HG03108 (cell line): ENCODE results near the gene ABCA9.

Source experiments
- ATAC-seq: cut with Tn5 transposase; IDR thresholded peaks from one replicate; pipeline ENCODE4 v1.9.1; 2021; ENCODE audit warnings: moderate library complexity; ENCODE audit not compliant: unreplicated experiment

Gene ABCA9

DNA sequence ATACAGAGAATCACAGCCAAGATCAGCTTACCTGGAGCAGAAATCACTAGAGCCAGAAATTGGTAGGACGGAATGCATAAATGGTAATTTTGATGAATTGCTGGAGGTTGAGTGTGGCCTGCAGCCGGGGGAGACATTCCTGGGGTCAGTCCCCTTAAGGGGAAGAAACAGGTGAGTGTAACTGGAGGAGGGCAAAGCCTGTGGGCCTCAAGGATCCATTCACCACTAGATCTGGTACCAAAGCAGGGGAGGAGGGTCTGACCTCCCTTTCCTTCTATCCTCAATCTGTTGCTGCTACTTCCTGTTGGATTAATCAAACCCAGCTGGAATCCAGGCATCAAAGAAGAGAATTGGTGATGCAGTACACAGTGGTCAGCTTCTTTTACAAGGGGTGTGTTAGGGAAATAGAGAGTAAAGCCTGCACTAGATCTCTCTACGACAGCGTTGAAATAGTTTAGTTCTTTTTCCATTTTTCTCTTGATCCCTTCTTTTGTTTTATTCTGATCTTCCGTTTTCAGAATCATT lies 8.6 kb upstream of the ABCA9 start:
- ATAC-seq, result no peak

DNA sequence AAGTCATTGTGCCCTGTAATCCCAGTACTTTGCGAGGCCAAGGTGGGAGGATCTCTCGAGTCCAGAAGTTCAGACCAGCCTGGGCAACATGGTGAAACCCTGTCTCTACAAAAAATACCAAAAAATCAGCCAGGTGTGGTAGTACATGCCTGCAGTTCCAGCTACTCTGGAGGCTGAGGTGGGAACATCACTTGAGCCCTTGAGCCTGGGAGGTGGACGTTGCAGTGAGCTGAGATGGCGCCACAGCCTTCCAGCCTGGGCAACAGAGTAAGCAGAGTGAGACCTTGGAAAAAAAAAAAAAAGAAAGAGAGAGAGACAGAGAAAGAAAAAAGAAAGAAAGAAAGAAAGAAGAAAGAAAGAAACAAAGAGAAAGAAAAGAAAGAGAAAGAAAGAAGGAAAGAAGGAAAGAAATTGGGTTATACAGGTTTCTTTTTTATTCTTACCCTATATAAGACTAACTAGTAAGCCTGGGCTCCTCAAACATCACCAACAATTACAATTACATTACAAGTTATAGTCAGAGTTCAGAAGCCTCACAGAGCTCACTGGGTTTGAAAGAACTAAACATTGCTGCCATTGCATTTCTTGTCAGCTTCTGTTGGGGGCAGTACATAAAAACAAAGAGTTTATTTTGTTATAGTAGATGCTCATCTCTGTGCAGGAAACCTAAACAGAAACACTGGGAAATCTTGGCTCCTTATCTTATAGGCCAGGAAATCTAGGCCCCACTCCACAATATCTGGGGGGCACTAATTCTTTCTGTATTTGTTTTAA lies 6.7 kb upstream of the ABCA9 start:
- no peak for ATAC-seq

DNA sequence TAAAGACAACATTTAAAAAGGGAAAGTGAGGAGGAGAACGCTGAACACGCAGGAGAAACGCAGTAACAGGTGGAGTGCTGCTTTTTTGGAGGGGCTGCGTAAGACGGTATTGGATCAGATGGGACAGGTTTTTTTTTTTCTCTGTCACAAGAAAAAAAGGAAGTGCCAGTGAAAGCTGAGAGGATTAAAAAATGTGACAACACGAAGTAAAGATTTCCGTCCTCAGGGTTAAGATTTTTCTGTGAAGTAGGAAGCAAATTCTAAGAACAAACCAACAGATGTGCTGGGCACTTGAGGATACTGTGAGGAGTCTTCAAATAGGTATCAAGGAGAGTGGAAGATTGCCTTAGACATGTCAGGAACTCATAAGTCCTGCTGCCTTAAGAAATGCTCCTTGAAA lies 5.8 kb upstream of the ABCA9 start:
- no peak for ATAC-seq

DNA sequence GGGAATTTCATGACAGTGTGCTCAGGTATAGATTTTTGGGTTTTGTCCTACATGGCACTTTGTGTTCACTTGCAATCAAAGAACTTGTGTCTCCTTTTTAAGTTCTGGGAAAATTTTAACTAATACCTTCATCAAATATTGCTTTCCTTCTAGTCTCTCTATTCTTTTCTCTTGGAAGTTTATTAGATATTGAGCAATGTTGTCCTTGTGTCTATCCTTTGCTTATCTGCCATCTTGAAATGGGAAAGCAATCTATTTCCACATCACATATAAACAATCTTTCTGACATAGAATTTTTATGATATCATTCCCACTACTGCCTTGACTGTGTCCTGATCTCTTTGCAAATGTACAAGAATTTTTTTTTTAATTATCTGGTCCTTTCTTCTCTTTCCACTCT lies 4.4 kb upstream of the ABCA9 start:
- ATAC-seq, result no peak

DNA sequence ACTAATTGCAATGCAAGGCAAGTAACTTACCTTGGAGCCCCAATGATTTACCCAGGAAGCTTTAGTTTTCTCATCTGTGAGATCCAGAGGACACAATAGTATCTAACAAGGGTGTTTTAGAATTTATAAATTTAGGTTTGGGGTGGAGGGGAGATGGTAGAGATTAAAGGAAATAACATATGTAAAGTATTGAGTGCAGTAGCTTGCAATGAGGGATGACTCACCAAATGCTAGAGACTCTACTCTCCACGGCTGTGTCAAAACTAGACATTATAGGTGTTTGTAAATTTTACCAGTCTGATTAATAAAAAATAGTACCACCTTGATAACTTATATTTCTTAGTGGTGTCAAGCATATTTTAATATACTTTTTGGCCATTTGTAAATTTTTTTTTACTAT lies 3.7 kb upstream of the ABCA9 start:
- no peak for ATAC-seq

DNA sequence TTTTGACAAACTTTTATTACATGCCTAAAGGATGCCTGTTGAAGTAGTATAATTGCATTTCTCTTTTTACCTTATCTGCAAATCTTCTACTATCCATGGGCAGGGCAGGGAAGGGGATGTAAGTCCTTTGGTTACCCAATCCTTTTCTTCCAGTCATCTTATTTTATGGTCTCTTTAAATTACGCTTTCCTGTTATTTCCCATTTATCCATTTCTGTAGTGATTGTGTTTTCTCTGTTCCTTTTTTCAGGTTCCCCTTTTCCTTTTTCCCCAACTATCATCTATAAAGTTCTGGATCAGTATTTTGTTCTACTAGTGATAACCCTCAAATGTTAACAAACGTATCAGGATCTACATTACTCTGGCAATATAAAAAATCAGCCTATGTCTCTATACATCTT lies 3.3 kb upstream of the ABCA9 start:
- ATAC-seq, result no peak

DNA sequence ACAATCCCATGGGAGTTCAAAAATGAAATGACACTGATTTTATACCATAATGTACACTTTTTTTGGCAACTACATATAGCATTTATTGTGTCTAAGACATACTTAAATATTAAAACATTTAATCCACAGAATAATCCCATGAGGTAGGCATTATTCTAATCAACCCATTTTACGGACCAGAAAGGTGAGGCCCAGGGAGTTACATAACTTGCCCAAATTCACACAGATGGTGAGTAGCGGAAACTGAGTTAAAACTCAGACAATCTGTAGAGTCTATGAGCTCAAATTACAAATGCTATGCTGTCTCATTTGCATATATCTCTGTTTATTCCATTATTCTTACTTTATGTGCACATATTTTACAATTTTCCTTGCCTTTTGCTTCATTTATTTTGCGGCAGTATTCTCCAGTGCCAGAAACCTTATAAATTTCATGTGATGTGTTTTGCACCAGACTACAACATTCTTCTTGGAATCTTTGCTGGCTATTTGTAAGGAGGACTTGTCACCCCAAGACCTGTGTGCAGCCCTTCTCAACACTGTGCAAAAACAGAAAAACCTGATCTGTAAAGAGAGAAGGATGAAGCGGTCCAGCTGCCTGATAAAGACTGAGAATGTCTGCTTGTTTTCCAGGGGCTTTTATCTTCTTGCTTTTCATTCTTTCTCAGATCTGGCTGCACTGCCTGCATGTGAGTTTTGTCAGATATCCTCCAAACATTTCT lies 2.3 kb upstream of the ABCA9 start:
- ATAC-seq, result no peak

DNA sequence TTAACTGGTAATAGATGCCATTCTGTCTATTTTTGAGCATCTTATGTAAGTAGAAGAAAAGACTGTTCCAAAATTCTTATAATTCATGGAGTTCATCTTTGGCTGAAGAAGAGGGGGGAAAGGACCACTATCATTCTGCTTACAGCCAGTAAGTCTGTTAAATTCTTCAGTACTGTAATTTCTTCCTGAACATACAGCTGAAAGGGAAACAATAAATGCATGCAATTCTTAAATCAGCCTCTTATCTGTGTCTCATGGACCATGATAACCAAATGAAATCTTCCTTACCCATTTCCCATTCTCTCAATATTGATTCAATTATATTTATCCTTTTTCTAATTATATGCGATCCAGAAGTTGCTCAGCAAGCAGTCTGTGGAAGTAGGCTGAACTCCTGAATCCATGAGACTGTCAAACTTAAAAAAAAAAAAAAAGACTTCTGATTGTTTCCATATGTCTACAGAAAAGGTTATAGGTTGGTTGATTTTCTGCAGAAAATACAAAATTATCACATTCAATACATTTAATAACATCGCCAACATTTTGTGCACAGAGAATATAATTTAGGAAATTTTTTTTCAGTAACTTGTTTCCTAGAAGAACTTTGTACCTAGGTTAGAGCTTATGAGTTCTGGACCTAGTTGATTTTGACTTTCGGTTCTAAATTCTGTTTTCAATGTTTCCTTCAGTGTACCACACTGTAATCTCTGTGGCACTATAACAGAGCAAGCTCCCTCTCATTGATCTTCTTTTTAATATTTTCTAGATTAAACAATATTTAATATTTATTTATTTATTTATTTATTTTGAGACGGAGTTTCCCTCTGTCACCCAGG lies 1.2 kb upstream of the ABCA9 start:
- ATAC-seq, result no peak

DNA sequence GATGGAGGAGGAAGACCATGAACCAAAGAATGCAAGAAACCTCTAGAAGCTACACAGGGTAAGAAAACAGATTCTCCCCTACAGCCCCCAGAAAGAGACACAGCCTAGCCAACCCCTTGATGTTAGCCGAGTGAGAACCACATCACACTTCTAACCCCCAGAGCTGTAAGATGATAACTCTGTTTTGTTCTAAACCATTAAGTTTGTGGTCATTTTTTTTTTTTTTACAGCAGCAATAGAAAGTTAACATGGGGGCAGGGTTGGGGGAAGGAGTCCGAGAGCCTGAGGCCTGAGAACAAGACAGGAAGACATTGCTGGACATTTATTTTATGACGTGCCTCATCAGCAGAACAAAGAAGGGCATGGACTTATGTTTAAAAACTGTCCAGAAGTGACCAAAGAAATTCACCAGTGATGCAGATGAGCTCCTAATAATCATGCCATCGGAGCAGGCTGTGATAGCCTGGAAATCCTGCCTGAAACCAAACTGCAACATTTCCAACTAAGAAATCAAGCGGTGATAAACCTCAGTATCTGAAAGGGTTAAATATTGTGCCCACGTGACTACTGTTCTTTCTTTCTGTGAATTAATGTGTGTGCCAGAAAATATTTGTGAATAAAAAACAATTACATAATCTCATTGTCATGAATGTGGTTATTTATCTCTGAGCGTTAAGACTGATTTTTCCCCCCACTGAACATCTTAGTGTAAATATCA lies 1.1 kb downstream of the ABCA9 start:
- no peak for ATAC-seq

DNA sequence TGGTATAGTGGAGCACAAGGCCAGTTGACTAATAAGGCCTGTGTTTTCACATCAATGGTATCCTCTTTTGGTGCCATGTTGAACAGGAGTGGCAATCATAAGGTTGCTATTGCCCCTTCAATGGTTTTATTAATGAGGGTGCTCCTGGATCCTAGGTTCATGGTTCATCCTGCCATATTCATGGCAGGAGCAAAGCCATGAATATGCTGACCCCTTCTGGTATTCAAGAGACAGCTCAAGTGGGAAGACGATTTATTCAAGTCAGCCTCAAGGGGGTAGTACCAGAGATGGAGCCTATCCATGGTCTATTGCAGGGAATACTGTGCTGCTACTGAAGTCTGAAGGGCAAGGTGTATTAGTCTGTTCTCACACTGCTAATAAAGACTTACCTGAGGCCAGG lies 2.6 kb downstream of the ABCA9 start:
- no peak for ATAC-seq

DNA sequence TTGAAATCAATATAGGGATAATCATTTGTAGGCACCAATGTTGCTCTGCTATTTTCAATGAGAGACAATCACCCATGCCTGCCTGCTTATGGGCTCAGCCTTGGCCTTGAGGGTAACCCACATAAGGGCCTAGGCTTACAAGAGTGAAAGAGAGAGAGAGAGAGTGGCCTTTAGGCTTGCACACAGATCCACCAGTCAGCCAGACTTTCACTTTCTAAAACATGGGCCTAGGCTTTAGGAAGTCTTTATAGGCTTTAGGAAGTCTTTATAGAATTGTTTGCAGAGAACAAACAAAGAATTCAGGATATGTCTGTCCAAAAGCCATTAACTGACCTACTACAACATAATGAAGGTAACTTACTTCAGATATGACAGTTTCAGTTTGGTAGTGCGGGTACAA lies 3.4 kb downstream of the ABCA9 start:
- ATAC-seq, result no peak

DNA sequence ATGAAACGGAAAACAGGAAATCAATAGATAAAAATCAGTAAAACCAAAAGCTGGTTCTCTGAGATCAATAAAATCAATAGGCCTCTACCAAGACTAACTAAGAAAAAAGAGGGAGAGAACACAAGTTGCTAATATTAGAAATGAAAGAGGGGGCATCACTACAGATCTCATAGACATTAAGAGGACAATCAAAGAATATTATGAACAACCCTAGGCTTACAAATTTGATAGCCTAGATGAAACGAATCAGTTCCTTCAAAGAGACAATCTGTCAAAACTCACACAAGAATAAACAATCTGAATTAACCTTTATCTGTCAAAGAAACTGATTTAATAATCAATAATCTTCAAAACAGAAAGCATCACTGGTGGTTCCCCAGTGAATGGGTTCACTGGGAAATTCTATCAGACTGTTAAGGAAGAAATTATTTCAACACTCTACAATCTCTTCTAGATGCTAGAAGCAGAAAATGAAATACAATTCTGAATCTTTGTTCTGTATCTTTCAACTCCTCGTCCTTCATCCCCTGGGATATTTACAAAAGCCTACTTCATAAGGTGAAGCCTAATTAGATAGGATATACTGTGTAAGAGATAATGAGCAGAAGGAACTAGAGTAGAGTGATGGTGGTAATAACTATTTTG lies 4.4 kb downstream of the ABCA9 start:
- no peak for ATAC-seq

DNA sequence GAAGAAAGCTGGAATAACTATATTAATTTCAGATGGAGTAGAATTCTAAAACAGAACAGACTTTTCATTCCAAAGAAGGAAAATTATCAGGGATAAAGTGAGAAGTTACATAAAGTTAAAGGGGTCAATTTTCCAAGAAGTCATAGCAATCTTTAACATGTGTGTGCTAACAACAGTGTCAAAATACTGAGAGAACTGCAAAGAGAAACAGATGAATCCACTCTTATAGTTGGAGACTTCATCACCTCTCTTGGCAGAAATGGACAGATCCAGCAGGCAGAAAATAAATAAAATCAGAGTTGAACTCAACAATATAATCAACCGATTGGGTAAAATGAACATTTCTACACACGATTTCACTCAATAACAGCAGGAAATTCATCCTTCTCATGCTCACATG lies 5.4 kb downstream of the ABCA9 start:
- no peak for ATAC-seq

DNA sequence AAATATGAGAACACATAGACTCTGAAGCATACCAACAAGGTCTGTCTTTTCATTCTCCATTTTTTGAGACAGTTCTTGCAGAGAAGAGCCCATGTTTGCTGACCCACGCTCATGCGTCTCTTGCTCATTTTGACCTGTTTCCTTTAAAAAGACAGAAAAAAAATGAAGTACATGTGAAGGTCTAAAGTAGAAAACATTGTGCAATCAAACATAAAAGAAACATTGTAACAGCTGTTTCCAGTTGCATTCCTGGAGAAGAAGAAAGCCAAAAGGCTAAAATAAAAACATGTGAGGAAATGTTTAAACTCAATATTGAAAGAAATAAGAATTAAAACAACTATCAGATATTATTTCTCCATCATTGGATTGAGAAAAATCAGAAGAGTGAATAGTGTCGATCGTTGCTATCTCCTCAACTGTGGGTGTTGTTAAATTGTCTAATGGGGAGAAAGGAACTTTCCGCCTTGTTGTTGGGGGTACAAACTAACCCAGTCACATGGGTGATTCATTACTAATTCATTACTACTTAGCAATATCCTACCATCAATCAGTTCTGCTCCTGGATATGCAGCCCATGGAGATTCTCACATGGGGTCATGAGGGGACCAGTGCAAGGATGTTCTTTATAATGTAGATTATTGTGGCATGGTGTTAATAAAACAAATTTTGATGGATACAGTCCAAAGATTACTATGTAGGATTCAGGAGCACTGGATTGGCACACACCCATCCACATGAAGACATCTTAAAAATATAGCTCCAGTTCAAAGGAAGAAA lies 9.5 kb downstream of the ABCA9 start:
- no peak for ATAC-seq

DNA sequence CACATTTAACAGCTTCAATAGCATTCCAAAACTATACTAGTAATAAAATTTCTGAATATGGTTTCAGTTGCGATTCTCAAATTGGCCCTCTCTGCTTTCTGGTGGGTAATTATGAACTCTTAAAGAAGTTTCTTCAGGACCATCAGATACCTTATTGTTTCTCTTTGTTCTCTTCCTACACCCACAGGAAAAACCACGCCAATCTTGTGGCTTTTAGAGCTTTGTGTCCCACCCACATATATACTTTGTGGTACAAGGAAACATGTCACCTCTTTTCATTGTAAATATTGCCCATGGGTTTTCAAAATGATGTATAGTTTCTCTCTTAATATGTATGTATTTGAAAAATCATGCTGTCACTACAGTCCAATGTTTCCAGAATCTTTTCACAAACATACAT lies 12.1 kb downstream of the ABCA9 start:
- no peak for ATAC-seq

DNA sequence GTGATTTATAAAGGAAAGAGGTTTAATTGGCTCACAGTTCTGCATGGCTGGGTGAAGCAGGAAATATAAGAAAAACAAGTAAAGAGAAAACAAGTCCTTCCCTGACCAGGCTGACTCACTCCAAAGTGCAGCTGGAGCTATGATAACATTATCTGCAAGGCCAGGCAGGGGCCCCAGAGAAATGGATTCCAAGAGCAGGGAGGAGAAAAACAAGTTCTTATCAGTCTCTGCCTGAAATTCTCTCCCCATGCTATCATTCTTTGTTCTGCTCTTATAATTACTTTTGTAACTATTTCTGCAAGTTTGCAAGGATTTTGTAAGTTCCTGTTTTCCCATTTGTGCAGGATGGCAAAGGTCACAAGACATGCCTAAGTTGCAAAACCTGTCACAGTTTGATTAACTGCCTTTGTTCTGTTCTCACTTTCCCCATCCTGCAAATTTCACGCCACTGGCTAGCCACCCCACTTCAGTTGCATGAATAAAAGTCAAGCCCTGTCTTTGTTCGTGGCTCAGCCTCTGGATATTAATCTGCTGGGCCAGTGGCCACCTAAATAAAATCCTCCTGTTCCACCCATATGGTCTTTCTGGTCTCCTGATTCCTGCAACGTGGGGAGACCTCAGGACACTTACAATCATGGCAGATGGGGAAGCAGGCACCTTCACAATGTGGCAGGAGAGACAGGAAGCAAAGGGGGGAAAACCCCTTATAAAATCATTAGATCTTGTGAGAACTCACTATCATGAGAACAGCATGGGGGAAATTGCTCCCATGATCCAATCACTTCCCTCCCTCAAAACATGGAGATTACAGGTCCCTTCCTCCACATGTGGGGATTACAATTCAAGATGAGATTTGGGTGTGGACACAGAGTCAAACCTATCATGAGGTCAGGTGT lies 13.1 kb downstream of the ABCA9 start:
- no peak for ATAC-seq

DNA sequence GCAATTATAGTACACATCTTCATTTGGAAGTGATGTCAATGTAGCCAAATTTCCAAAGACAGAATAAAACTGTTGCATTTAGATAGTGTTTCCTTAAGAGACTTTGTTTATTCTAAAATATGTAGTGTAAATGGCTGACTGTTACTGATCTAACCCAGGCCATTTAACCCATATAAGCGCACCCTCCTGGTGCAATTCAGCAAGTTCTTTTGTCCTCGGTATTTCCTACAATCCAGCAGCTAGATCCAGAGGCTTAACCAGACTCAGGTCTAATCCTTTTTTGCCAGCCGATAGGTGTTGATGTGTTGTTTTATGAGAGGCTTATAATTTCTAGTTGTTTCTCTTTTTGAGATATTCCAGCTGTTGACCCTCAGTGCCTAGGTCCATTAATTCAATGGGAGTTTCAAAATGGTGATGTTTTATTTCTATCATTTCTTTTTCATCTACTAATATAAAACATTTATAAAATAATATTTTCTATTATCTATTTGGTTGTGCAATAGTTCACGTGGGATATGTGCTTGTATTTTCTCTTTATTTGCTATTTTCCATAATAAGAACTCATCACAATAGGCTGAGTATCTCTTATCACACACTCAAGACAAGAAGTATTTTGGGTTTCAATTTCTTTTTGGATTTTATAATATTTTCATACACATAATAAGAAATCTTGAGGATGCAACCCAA lies 14.5 kb downstream of the ABCA9 start:
- no peak for ATAC-seq

DNA sequence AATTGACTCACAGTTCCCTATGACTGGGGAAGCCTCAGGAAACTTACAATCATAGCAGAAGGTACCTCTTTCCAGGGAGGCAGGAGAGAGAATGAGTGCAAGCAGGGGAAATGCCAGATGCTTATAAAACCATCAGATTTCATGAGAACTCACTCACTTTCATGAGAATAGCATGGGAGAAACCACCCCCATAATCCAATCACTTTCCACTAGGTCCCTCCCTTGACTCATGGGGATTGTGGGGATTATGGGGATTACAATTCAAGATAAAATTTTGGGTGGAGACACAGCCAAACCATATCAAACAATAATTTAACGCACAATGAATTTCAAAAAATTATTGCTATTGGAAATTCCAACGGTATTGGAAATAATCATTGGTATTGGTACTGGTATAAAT lies 15.1 kb downstream of the ABCA9 start:
- ATAC-seq, result no peak
